ENCODE results near the gene VILL. TPM values are rescaled to one million over a fixed set of nuclear protein-coding genes. Genes with fewer than 3 reads are reported as not detected.
A peak's percentile ranks its signal among the peaks of the same experiment; 100 is the strongest.
"Not testable (repeated sequence)": the region's sequence is repeated elsewhere in the genome, so short reads cannot be mapped to it uniquely, and the experiment has no call there.

The VILL gene
- total RNA-seq, 2 experiments from 2014 or later: 13.2 to 23.5 TPM

DNA sequence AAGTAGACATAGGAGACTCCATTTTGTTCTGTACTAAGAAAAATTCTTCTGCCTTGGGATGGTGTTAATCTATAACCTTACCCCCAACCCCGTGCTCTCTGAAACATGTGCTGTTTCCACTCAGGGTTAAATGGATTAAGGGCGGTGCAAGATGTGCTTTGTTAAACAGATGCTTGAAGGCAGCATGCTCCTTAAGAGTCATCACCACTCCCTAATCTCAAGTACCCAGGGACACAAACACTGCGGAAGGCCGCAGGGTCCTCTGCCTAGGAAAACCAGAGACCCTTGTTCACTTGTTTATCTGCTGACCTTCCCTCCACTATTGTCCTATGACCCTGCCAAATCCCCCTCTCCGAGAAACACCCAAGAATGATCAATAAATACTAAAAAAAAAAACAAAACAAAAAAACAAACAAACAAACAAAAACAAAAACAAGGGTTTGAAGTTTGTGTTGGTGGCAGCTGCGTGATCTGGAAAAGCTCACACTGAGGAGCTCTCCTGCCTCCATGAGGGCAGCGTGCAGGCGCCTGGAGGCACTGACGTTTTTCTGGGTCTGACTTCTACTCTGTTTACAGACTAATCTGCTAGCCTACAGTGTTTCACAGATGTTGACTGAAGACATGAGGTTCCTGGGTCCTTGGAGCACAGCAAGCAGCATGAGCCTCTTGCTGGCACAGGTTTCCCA is 63.4 kb downstream of the VILL start:
- H3K4me1 ChIP-seq (ENCODE audit: insufficient read depth, low read length, poor library complexity, severe bottlenecking); BruUV-seq (replicated peaks); POLR2A ChIA-PET; H3K36me3 ChIP-seq (ENCODE audit: insufficient read depth, low read length); H3K79me2 ChIP-seq (ENCODE audit: insufficient read depth, low read depth, low read length); H4K20me1 ChIP-seq (ENCODE audit: insufficient read depth, low read length); CTCF ChIA-PET (ENCODE audit: unreplicated experiment); H3K27ac ChIP-seq (ENCODE audit: low read depth, low read length, poor library complexity, severe bottlenecking); H3K4me3 ChIP-seq (ENCODE audit: low read depth, low read length, poor library complexity, severe bottlenecking); H2AFZ ChIP-seq (ENCODE audit: low read length); DNase-seq (ENCODE audit: low spot score); H3K9me3 ChIP-seq (ENCODE audit: low read length); H3K9me2 ChIP-seq (ENCODE audit: insufficient read depth, low read length); H3K4me2 ChIP-seq (ENCODE audit: low read length); intact Hi-C loops (cut with micrococcal nuclease; ENCODE audit: unreplicated experiment): not testable (repeated sequence)

DNA sequence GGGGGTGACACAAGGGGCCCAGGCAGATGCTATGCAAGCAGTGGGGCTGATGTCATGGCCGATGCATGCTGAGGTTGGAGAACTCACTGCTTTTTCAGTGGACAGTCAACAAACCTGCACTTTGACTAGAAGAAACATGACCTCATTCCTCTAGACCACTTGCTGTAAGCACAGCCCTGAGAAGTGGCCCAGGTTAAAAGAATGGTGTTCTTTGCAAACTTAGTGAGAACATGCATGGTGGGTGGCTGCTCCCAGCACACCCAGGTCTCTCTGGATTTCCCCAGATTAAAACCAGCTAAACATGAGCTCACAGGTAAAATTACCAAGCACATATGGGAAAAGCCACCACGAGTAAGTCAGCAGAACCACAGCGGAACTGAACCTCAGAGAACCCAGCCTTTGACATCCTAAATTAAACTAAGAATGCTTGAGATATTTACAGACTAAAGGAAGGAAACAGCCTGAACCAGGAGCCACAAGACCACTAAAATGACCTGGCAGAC is 64.0 kb downstream of the VILL start:
- no peaks in the 10 kb centered on the region for H3K79me2 ChIP-seq (ENCODE audit: insufficient read depth, low read depth, low read length)
- no peak overlapping the region for H3K4me3 ChIP-seq (ENCODE audit: low read depth, low read length, poor library complexity, severe bottlenecking)
- no peaks in the 10 kb centered on the region for H3K9me3 ChIP-seq (ENCODE audit: low read length)
- no peak for DNase-seq (ENCODE audit: low spot score)
- no peak overlapping the region for H3K4me2 ChIP-seq (ENCODE audit: low read length)
- ChIA-PET CTCF (ENCODE audit: unreplicated experiment) (no interaction called here), POLR2A (no interaction called here)
- H3K9me2 ChIP-seq (ENCODE audit: insufficient read depth, low read length): no peaks in the 10 kb centered on the region
- no peak overlapping the region for H2AFZ ChIP-seq (ENCODE audit: low read length)
- H4K20me1 ChIP-seq (ENCODE audit: insufficient read depth, low read length): no peaks in the 10 kb centered on the region
- intact Hi-C loops (cut with micrococcal nuclease; ENCODE audit: unreplicated experiment): no loop called here
- H3K36me3 ChIP-seq (ENCODE audit: insufficient read depth, low read length): no peaks in the 10 kb centered on the region
- no peak overlapping the region for H3K27ac ChIP-seq (ENCODE audit: low read depth, low read length, poor library complexity, severe bottlenecking)
- BruUV-seq (replicated peaks): no TSS peak
- no peaks in the 10 kb centered on the region for H3K4me1 ChIP-seq (ENCODE audit: insufficient read depth, low read length, poor library complexity, severe bottlenecking)
- no peak for TF ChIP-seq EZH2phosphoT487 (IDR thresholded peaks at IDR 0.05; ENCODE audit: borderline replicate concordance, low read depth, low read length)
- TF ChIP-seq, protein P1, sequence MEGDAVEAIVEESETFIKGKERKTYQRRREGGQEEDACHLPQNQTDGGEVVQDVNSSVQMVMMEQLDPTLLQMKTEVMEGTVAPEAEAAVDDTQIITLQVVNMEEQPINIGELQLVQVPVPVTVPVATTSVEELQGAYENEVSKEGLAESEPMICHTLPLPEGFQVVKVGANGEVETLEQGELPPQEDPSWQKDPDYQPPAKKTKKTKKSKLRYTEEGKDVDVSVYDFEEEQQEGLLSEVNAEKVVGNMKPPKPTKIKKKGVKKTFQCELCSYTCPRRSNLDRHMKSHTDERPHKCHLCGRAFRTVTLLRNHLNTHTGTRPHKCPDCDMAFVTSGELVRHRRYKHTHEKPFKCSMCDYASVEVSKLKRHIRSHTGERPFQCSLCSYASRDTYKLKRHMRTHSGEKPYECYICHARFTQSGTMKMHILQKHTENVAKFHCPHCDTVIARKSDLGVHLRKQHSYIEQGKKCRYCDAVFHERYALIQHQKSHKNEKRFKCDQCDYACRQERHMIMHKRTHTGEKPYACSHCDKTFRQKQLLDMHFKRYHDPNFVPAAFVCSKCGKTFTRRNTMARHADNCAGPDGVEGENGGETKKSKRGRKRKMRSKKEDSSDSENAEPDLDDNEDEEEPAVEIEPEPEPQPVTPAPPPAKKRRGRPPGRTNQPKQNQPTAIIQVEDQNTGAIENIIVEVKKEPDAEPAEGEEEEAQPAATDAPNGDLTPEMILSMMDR (conservative IDR thresholded peaks at IDR 0.05; ENCODE audit: low read length): no peak

Small RNAs within 50 kb of the gene (microRNA-seq; reads per million reads assigned to microRNA genes)
- 54.5 reads per million, percentile 46 among the genes with 10 or more reads in this experiment for gene MIR26A1 (ENCODE audit: borderline replicate concordance)

Small RNAs within 50 kb of the gene (small RNA-seq; reads per million reads assigned to genes)
- gene MIR26A1 (not detected), gene RF00019 (not detected)

Other genes with a start within 250 kb of the VILL start
- 0.28 and 0.38 TPM in 2 replicates for gene CTDSPL, start 128.9 kb upstream of the VILL start, total RNA-seq (2014; rRNA removed; shearing (Covaris generic))
- gene CTDSPL, start 128.9 kb upstream of the VILL start, total RNA-seq (2022): not detected in 2 replicates
- gene PLCD1, start 38.9 kb downstream of the VILL start, total RNA-seq (2014; rRNA removed; shearing (Covaris generic)): 5.8 and 10.4 TPM in 2 replicates
- 7.7 and 11.8 TPM in 2 replicates for gene PLCD1, start 38.9 kb downstream of the VILL start, total RNA-seq (2022)
- gene DLEC1, start 48.4 kb downstream of the VILL start, total RNA-seq (2014; rRNA removed; shearing (Covaris generic)): 0.13 TPM in 1 of 2 replicates, not detected in the other
- 0.11 TPM in 1 of 2 replicates, not detected in the other for gene DLEC1, start 48.4 kb downstream of the VILL start, total RNA-seq (2022)
- gene ACAA1, start 146.3 kb downstream of the VILL start, total RNA-seq (2014; rRNA removed; shearing (Covaris generic)): 13.3 and 13.9 TPM in 2 replicates
- 45.3 and 50.3 TPM in 2 replicates for gene ACAA1, start 146.3 kb downstream of the VILL start, total RNA-seq (2022)
- 8.8 and 16.3 TPM in 2 replicates for gene MYD88, start 147.9 kb downstream of the VILL start, total RNA-seq (2014; rRNA removed; shearing (Covaris generic))
- gene MYD88, start 147.9 kb downstream of the VILL start, total RNA-seq (2022): 28.6 and 29.4 TPM in 2 replicates
- 21.4 and 22.4 TPM in 2 replicates for gene OXSR1, start 174.8 kb downstream of the VILL start, total RNA-seq (2014; rRNA removed; shearing (Covaris generic))
- gene OXSR1, start 174.8 kb downstream of the VILL start, total RNA-seq (2022): 42.7 and 43.7 TPM in 2 replicates

Measured in OCI-LY7 (cell line).